IMR-90 (cell line): ENCODE measurements around the gene TNS2.

Experiments
- CTCF ChIP-seq: conservative IDR thresholded peaks from 2 replicates; pipeline ENCODE4 v1.5.1; 2012; ENCODE audit warnings: mild to moderate bottlenecking, low read depth, low read length, improper control_type of control experiment
- MAFK ChIP-seq: IDR thresholded peaks from 2 replicates; pipeline ENCODE4 v1.6.1; 2012; ENCODE audit warnings: low read depth, low read length, improper control_type of control experiment
- POLR2A ChIP-seq: IDR thresholded peaks from 2 replicates; pipeline ENCODE4 v1.6.1; 2012; ENCODE audit warnings: mild to moderate bottlenecking, low read depth, low read length
- RFX5 ChIP-seq: IDR thresholded peaks from 2 replicates; pipeline ENCODE4 v1.8.0; 2012; ENCODE audit warnings: low read depth, mild to moderate bottlenecking, low read length, moderate library complexity

GRCh38 chr12:53101931-53102781 is 52.3 kb downstream of the TNS2 start:
- no peak for TF ChIP-seq CTCF
- TF ChIP-seq POLR2A: no peak
- no peak for TF ChIP-seq RFX5
- TF ChIP-seq MAFK: no peak
